GM19043 (cell line): ENCODE data around the gene VDR.

Experiments
- ATAC-seq: cut with Tn5 transposase; IDR thresholded peaks from one replicate; pipeline ENCODE4 v1.9.1; 2021; ENCODE audit warnings: low read depth; ENCODE audit not compliant: unreplicated experiment

The VDR gene

GRCh38 chr12:47834199-47834903, 70.4 kb downstream of the VDR start:
- no peak for ATAC-seq

DNA sequence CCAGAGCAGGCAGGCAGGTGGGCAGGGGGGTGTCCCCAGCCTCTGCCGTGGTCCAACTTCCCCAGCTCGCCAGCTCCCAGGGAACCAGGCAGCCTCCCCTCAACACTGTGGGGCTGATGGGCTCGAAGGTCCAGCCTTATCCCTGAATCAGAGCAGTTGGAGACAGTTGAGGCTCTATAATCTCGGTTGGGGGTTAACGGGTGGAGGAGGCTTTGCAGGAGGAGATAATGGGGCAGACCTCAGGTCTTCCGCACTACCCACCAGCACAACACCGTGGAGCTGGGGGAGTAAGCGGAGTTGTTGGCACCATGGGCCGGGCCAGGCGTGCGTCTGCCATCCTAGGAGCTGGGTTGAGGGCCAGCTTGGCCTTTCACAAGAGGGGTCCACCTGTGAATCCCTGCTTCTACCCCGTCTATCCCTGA, 71.2 kb downstream of the VDR start:
- ATAC-seq: no peak

GRCh38 chr12:47832263-47832933, 72.4 kb downstream of the VDR start:
- no peak for ATAC-seq

DNA sequence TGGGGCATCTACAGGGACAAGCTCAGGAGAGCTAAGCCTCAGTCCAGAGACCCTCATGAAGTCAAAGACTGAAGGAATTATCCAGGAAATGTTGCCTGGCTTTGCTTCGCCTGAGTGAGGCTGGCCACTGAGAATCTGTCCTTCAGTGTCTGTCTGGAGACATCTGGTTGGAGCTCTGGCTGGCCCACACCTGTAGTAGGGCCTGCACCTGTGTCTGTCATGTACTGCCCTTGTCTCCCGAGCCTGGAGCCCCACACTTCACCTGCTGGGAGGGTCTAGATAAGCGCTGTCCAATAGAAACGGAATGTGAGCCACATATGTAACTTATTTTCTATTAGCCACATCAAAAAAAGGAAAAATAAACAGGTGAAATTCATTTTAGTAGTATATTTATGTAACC, 75.2 kb downstream of the VDR start:
- ATAC-seq: no peak

DNA sequence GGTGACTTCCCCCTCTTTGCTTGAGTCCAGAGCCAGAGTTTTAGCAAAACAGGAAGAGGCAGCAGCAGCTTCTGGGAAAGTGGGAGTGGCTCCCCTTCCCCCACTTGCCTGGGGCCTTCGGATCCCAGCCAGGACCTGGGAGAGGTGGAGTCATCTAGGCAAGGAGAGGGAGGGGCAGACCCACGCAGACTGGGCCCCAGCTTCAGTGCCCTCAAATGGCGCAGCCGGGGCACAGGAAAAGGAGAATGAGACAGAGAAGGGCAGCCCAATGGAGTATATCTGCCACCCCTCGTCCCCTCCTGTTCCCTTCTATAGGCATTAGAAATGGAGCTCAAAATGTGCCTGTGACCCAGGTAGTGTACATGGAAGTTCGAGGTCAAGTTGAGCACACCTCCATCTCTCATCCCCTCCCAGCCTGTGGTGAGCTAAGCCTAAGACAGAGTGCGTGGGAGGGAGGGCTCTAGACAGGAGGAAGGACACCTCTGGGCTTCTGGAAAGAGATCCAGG, 75.8 kb downstream of the VDR start:
- ATAC-seq: no peak

DNA sequence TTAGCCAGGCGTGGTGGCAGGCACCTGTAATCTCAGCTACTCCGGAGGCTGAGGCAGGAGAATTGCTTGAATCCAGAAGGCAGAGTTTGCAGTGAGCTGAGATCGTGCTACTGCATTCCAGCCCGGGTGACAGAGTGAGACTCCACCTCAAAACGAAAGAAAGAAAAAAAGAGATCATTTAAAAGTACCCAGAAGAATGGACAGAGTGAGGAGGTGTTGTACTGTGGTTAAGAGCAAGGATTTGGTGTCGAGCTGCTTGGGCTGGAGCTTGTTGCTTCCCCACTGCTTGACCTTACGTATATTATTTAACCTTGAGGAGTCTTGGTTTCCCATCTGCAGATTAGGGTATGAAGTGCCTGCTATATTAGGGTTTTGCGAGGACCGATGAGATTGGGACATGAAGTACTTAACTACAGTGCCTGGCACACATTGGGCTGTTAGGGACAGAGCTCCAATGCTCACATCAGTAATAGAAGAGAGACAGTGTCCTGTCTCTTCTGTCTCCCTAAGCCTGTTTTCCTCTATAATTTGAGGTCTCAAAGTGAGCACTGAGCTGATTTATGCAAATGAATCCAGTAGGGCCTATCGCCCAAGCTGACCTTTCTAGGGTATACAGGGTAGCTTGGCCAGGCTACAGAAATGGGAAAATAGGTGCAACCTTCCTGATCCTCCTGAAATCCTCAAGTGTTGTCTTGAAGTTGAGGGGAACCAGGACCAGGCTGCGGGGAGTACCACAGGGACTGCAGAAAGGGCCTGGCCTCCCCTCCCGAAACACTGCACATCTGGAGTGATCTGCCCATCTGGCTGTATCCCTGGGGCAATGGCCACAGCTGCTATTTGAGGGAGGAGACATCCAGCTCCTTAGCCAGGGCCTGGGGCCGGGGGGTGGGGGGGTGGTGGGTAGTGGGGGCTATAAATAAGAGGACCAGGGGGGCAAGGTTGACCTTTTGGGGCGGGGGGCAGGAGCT, 76.5 kb downstream of the VDR start:
- no peak for ATAC-seq

DNA sequence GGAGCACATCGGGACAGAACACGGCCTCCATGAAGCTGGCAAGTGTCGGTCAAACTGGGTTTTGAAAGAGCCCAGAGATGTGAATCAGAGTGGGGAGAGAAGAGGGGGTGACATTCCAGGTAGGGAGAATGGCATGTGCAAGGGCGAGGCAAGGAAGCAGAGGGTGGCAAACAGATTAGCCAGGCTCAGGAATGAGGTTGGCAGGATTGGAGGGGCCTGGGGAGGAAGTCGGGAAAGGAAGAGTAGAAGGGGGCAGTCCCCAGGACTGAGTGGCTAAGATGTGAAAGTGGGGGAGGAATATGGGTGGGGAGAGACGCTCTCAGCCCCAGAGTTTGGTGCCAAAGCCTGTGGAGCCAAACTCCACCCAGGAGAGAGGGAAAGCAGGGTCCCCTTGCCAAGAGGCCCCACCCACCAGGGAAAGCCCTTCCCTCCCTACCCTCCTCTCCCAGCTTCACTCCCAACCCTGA, 79.6 kb downstream of the VDR start:
- no peak for ATAC-seq

DNA sequence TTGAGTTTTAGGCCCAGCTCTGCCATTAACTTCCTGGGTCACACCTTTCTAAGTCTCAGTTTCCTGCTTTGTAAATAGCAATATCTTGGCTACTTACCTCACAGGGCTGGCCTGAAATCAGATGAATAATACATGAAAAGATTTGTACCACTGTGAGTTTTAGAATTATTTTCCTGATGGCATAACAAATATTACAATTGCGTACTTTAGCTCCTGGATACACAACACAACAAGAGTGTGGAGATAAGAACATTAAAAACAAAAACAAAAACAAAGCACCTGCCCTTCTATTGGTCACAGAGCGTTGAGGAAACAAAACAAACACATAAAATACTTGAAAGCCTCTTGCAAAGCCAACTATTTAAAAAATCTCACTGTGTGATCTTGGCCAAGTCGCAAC, 80.2 kb downstream of the VDR start:
- no peak for ATAC-seq

GRCh38 chr12:47824198-47824597, 80.6 kb downstream of the VDR start:
- no peak for ATAC-seq

GRCh38 chr12:47823422-47824086, 81.2 kb downstream of the VDR start:
- no peak for ATAC-seq

DNA sequence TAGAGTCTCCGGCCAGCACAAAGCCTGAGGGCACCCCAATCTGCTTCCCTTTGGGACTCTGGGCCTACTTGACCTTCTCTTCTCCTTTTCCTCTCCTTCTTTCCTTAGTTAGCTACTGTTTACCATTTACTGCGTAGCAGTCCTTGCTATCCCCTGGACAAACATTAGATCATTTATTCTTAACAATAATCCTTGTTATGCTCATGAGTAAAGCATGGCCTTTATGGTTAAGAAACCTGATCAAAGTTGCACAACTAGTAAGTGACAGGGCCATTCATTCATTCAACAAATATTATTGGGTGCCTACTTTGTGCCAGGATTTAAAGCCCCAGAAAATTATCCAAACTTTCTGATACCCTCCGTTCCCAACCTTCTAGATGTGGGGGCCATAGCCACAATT, 81.9 kb downstream of the VDR start:
- ATAC-seq: no peak

DNA sequence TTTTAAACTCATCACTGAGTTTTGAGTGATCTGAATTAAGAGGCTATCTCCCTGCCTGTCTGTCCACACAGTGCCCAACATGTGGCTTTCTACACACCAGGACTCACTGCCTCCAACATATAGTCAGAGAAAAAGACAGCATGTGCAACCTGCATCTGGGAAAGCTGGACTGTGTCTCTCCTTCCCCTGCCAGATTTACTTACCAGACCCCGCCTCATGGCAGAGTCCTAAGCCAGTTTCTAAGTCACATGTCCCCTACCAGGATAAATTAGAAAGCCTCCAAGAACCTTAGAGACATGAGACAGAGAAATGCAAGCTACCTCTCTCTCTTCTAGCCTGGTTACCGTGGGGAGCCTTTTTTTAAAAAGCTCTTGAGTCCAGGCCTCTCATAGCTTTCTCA, 82.4 kb downstream of the VDR start:
- no peak for ATAC-seq

GRCh38 chr12:47821346-47821706, 83.5 kb downstream of the VDR start:
- ATAC-seq: no peak

DNA sequence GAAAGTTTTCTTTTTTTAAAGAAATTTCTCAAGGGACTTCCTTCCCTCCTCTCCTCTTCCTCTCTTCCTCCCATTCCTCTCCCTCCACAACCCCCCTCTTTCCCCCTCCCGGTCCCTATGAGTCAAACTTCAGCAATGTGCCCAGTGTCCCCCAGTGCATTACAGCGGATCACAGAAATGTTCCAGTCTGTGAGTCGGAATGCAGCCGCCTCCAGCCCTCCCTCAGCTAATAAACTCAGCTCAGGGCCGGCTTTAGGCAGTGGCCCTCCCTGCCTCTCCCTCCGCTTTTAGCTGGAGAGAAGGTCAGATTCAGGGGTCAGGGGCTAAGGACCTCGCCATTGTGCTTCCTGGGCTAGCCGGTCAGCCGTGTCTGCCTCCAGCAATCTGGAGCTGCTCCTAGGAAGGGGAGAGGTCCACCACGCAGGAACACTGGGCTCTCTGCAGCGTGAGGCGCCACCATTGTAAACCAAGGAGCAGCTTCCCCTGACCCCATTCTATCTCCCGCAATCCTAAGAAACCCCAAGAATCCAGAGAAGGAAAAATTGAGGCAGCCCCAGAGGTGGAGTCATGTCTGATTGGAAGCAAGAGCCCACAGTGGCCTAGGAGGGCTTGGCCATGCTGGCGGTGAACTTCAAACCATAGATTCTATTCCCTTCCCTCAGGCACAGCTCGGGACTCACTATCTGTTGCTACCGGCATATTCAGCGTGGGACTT, 84.0 kb downstream of the VDR start:
- ATAC-seq: no peak

- no peak for ATAC-seq
Measured at GRCh38 chr12:47819896-47820630, 84.7 kb downstream of the VDR start, which contains the start of gene HDAC7. HDAC7 (minus strand) TSS chr12:47819903; CDS start chr12:47819785, 118 bp downstream.

DNA sequence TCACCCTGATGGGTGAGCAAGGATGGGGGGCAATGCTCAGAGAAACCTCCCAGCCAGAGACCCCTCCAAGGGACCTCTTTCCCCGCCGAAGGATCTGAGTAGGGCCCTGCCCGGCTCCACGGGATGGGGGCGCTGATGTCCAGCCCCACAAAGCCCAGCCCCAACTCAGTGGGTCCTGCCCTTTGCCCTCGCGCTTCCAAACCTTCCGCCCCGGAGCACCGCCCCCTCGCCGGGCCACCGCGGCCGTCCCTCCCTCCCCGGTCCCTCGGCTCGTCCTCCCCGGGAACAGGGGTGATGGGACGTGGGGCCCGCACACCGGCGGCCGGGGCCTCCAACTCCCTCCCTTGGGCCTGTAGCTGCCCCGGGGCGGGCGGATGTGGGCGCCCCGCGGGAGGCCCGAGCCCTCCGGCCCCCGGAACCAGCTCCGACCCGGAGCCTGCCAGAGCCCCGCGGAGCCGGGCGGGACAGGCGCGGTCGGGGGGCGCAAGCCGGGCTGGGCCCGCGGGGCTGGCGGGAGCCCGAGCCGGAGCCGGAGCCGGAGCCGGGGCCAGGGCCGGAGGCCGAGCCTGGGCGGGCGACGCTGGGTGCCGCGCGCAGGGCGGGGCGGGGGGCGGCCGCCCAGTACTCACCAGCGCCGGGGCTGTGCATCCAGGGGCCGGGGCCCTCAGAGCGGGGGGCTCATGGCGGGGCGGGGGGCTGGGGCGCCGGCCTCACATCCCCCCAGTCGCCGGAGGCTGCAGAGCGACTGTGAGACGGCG, 85.5 kb downstream of the VDR start:
- ATAC-seq: no peak

- no peak for ATAC-seq
Measured at GRCh38 chr12:47818467-47819137, 86.2 kb downstream of the VDR start.

DNA sequence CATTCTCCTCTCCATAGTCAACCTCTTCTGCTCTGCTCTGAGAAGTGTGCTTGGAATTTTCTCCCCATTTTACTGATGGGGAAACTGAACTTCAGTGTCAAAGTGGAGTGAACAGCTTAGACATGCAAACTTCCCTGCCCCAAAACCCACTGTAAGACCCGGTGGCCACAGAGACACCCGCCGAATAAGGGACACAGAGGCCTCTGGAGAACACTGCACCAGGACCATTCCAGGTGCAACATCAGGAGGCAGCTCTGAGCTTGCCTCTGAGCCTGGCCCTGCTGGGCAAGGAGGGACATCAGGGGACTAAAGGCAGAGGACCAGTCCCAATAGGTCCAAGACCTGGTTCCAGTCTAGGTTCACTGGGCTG, 86.8 kb downstream of the VDR start:
- no peak for ATAC-seq
